ENCODE measurements around the gene NAGPA.

The NAGPA gene

DNA sequence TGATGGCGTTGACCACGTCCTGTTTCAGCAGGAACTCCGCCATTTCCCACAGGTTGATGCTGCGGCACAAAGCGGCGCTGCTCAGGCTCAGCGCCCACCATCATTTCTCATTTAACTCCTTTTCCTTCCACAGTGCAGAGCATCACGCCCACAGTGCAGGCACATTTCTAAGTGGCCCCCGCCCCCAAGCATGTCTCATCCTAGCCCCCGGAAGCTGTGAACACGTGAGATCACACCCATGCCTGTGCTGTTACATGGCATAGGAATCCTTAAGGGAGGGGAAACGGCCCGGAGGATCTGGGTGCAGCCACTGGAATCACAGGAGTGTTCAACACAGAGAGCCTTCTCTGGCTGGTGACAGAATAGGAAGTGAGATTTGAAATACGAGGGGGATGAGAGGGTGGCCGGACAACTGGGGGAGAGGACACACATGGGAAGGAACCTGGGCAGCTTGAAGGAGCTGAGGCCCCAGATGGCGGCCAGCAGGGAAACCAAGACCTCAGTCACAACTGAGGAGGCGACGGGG, 4.7 kb downstream of the NAGPA start:
- H3K4me1 ChIP-seq (ENCODE audit: insufficient read depth, poor library complexity, severe bottlenecking) = no peaks in the 10 kb centered on the region
- no peak overlapping the region for H3K4me3 ChIP-seq (ENCODE audit: severe bottlenecking)
- H3K9me3 ChIP-seq (ENCODE audit: severe bottlenecking) = no peaks in the 10 kb centered on the region
- no peak overlapping the region for H3K27ac ChIP-seq (ENCODE audit: poor library complexity, severe bottlenecking)
- no peak for ATAC-seq (ENCODE audit: low read depth)
- TF ChIP-seq, protein P1, sequence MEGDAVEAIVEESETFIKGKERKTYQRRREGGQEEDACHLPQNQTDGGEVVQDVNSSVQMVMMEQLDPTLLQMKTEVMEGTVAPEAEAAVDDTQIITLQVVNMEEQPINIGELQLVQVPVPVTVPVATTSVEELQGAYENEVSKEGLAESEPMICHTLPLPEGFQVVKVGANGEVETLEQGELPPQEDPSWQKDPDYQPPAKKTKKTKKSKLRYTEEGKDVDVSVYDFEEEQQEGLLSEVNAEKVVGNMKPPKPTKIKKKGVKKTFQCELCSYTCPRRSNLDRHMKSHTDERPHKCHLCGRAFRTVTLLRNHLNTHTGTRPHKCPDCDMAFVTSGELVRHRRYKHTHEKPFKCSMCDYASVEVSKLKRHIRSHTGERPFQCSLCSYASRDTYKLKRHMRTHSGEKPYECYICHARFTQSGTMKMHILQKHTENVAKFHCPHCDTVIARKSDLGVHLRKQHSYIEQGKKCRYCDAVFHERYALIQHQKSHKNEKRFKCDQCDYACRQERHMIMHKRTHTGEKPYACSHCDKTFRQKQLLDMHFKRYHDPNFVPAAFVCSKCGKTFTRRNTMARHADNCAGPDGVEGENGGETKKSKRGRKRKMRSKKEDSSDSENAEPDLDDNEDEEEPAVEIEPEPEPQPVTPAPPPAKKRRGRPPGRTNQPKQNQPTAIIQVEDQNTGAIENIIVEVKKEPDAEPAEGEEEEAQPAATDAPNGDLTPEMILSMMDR (IDR thresholded peaks at IDR 0.05; ENCODE audit: poor library complexity, severe bottlenecking) = no peak
- no peaks in the 10 kb centered on the region for H3K36me3 ChIP-seq (ENCODE audit: low read depth)
- no peak for DNase-seq (ENCODE audit: low spot score)
- H3K27me3 ChIP-seq (ENCODE audit: insufficient read depth, poor library complexity, severe bottlenecking) = no peaks in the 10 kb centered on the region

DNA sequence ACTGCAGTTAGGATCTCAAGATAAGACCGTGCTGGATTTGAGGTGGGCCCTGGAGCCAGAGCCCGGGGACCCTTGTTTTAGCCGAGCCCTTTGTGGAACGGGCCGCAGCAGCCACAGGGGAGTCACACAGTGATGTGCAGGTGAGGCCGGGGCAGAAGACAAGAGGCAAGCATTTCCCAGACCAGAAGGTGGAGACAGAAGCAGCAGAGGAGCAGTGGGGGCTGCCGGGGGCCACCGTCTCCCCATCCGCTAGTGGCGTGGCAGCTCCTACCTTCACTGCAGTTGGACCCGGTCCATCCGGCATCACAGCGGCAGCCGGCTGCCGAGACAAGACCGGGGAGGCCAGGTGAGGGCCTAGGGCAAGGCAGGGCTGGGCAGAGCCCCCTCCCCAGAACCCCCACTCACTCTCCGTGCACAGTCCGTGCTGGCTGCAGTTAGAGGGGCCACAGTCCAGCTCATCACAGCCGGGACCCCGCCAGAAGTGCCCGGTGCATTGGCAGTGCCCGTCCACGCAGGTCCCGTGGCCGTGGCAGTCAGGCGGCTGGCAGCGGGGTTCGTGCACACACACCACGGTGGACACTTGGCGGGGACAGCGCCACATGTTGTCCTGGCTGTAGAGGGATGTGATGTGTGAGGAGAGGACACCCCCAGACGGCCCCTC, 6.0 kb downstream of the NAGPA start:
- no peaks in the 10 kb centered on the region for H3K36me3 ChIP-seq (ENCODE audit: low read depth)
- no peaks in the 10 kb centered on the region for H3K27me3 ChIP-seq (ENCODE audit: insufficient read depth, poor library complexity, severe bottlenecking)
- H3K9me3 ChIP-seq (ENCODE audit: severe bottlenecking) = no peaks in the 10 kb centered on the region
- TF ChIP-seq, protein P1 (IDR thresholded peaks at IDR 0.05; ENCODE audit: poor library complexity, severe bottlenecking) = no peak
- H3K27ac ChIP-seq (ENCODE audit: poor library complexity, severe bottlenecking) = no peak overlapping the region
- no peak overlapping the region for H3K4me3 ChIP-seq (ENCODE audit: severe bottlenecking)
- H3K4me1 ChIP-seq (ENCODE audit: insufficient read depth, poor library complexity, severe bottlenecking) = no peaks in the 10 kb centered on the region
- ATAC-seq (ENCODE audit: low read depth) (no peak), DNase-seq (ENCODE audit: low spot score) (no peak)

DNA sequence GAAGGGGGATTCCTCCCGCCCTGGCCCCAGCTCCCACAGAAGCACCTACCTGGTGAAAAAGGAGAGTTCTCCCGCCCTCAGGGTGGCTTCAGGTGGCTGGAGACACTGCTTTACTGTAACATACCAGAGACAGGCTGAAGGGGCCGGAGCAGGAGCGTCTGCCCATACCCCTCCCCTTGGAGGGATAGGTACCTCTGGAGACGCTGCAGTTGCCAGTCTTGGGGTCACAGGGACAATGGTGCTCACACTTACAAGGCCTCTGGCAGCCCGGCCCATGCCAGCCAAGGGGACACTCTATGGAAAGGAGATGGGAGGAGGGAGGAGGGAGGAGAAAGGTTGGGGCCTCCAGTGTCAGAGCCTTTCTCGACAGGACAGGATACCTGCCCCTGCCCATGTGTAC, 6.6 kb downstream of the NAGPA start:
- no peak overlapping the region for H3K4me3 ChIP-seq (ENCODE audit: severe bottlenecking)
- TF ChIP-seq, protein P1 (IDR thresholded peaks at IDR 0.05; ENCODE audit: poor library complexity, severe bottlenecking) = no peak
- DNase-seq (ENCODE audit: low spot score) (no peak), ATAC-seq (ENCODE audit: low read depth) (no peak)
- H3K27ac ChIP-seq (ENCODE audit: poor library complexity, severe bottlenecking) = no peak overlapping the region
- no peaks in the 10 kb centered on the region for H3K36me3 ChIP-seq (ENCODE audit: low read depth)
- H3K27me3 ChIP-seq (ENCODE audit: insufficient read depth, poor library complexity, severe bottlenecking) = no peaks in the 10 kb centered on the region
- no peaks in the 10 kb centered on the region for H3K4me1 ChIP-seq (ENCODE audit: insufficient read depth, poor library complexity, severe bottlenecking)
- no peaks in the 10 kb centered on the region for H3K9me3 ChIP-seq (ENCODE audit: severe bottlenecking)

DNA sequence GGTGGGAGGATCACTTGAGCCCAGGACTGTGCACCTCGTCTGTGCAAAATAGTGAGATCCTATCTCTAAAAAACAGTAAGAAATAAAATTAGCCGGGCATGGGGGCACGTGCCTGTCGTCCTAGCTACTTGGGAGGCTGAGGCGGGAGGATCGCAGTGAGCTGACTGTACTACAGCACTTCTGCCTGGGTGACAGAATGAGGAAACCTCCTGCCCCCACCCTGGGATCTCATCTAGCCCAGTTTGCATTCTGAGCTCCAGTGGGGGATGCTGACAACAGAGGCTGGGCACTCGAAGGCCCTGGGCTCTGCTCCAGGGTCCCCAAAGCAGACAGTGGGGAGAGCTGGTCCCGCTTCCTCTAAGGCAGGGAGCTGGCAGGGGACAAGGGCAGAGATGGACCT, 7.1 kb downstream of the NAGPA start:
- TF ChIP-seq, protein P1 (IDR thresholded peaks at IDR 0.05; ENCODE audit: poor library complexity, severe bottlenecking) = no peak
- Histone ChIP-seq H3K27me3 (ENCODE audit: insufficient read depth, poor library complexity, severe bottlenecking) (no peaks in the 10 kb centered on the region), H3K4me1 (ENCODE audit: insufficient read depth, poor library complexity, severe bottlenecking) (no peaks in the 10 kb centered on the region), H3K4me3 (ENCODE audit: severe bottlenecking) (no peak overlapping the region), H3K9me3 (ENCODE audit: severe bottlenecking) (no peaks in the 10 kb centered on the region), H3K36me3 (ENCODE audit: low read depth) (no peaks in the 10 kb centered on the region), H3K27ac (ENCODE audit: poor library complexity, severe bottlenecking) (no peak overlapping the region)
- no peak for DNase-seq (ENCODE audit: low spot score)
- no peak for ATAC-seq (ENCODE audit: low read depth)

DNA sequence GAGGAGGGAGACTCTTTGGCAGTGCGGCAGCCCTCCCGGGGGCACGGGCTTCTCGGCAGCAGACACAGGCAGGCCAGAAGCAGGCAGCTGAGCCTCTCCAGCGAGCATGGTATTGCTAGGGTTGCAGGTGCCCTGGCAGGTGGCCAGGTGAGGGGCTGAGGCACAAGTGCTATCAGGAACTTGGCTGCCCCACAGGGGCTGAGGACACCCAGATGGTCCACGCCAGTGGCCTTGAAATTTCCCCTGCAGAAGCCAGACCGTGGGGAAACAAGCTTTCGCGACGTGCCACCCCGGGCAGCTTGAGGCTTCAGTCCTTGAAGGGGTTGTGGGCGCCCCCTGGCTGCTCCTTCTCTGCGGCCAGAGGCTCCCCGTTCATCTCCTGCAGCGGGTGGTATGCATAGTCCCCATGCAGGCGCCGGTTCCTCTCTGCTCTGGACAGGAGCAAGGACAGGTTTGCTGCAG, 8.5 kb downstream of the NAGPA start:
- Histone ChIP-seq H3K4me1 (ENCODE audit: insufficient read depth, poor library complexity, severe bottlenecking) (no peaks in the 10 kb centered on the region), H3K9me3 (ENCODE audit: severe bottlenecking) (no peaks in the 10 kb centered on the region), H3K27ac (ENCODE audit: poor library complexity, severe bottlenecking) (no peak overlapping the region), H3K36me3 (ENCODE audit: low read depth) (no peaks in the 10 kb centered on the region), H3K4me3 (ENCODE audit: severe bottlenecking) (no peak overlapping the region), H3K27me3 (ENCODE audit: insufficient read depth, poor library complexity, severe bottlenecking) (no peaks in the 10 kb centered on the region)
- DNase-seq (ENCODE audit: low spot score) (no peak), ATAC-seq (ENCODE audit: low read depth) (peak; percentile 38; the same call in 1 of the 3 replicates)
- TF ChIP-seq, protein P1 (IDR thresholded peaks at IDR 0.05; ENCODE audit: poor library complexity, severe bottlenecking) = peak; percentile 34

Data from RWPE2 (cell line).